Suprapubic skin (tissue), 4 donors: Measurements from ENCODE around the gene ANXA3. TPM values are rescaled to one million over a fixed set of nuclear protein-coding genes. Genes with fewer than 3 reads are reported as not detected.

Experiments
- DNase-seq, 2 donors: peaks; one replicate each; pipeline ENCODE4 v3.0.0-alpha.2; 2019; ENCODE audit warnings: low spot score in 2 of 2
- H3K27ac ChIP-seq: fragments of 200-600 bp; sonication (generic); one replicate; pipeline ENCODE4 v1.5.1; 2019
- H3K27me3 ChIP-seq: fragments of 200-600 bp; sonication (generic); one replicate; pipeline ENCODE4 v1.5.1; 2019
- H3K36me3 ChIP-seq: fragments of 200-600 bp; sonication (generic); one replicate; pipeline ENCODE4 v1.5.1; 2019
- H3K4me1 ChIP-seq: fragments of 200-600 bp; sonication (generic); one replicate; pipeline ENCODE4 v1.5.1; 2019
- H3K4me3 ChIP-seq: fragments of 200-600 bp; sonication (generic); one replicate; pipeline ENCODE4 v1.5.1; 2019; ENCODE audit warnings: mild to moderate bottlenecking
- H3K9me3 ChIP-seq: fragments of 200-600 bp; sonication (generic); one replicate; pipeline ENCODE4 v1.5.1; 2019
- EP300 ChIP-seq: sonication (generic); formaldehyde crosslinking; IDR thresholded peaks from one replicate; pipeline ENCODE4 v1.6.1; 2017; ENCODE audit warnings: antibody characterized with exemption
- POLR2A ChIP-seq, 2 donors: fragments of 450-650 bp; IDR thresholded peaks; one replicate each; pipeline ENCODE4 v1.6.1; 2017; ENCODE audit warnings: antibody characterized with exemption in 2 of 2, mild to moderate bottlenecking in 2 of 2, moderate library complexity in 2 of 2
- POLR2AphosphoS5 ChIP-seq, 3 donors: sonication (generic); formaldehyde crosslinking; IDR thresholded peaks; one replicate each; pipeline ENCODE4 v1.6.1; 2017; ENCODE audit warnings: antibody characterized with exemption in 3 of 3
- WGBS: methylation state at CpG from one replicate; pipeline ENCODE4 v1.1.5; 2018; 5-methylcytosine and 5-hydroxymethylcytosine counted together
- total RNA-seq, 4 donors: library from RNA; depleted of rRNA; stranded (reverse); fragments of >200 nt; gene quantifications; one replicate each; pipeline ENCODE4 v1.1.0, GENCODE V29; 2016
- TF ChIP-seq, protein P1 (sequence below), 2 donors: fragments of 200-600 bp in 1 of 2; fragments of 450-650 bp in 1 of 2; sonication (generic) in 1 of 2; IDR thresholded peaks; one replicate each; pipeline ENCODE4 v1.5.1; 2016 to 2019; ENCODE audit warnings: antibody characterized with exemption in 2 of 2, mild to moderate bottlenecking in 1 of 2, moderate library complexity in 1 of 2

Gene ANXA3
- total RNA-seq, 4 donors from 2014 or later = 13.8 to 36.7 (median 19.8) TPM

DNA sequence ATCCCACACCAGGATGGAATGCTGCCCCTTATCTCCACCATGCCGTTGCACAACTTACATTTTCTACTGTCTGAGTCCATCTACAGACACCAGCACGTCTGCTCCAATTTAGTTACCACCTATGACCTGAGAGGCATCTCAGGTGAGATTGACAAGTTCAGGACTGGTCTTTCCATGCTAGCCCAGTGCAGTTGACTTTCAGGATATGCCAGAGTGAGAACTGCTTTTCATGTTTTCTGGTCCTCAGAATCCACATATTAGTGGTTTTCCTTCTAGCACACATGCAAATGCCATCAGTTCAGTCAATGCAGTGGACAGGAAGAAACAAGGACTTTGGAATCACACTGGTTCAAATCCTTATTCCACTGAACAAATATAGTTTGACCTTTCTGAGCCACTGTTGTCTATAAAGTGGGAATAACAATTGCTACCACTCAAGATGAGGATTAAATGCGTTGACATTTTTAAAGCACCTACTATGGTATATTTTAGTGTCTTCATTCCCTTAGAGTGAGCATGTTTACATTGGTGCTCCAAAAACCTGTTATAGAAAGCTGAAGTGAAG is 38.1 kb upstream of the ANXA3 start:
- no peak for DNase-seq
- WGBS = 89% methylated on average over 3 of the region's 3 CpGs
- Histone ChIP-seq H3K4me1 (no peaks in the 10 kb centered on the region), H3K36me3 (no peaks in the 10 kb centered on the region), H3K27me3 (no peaks in the 10 kb centered on the region), H3K4me3 (no peak overlapping the region), H3K9me3 (no peaks in the 10 kb centered on the region), H3K27ac (no peak overlapping the region)
- no peak for TF ChIP-seq EP300
- no peak for TF ChIP-seq POLR2AphosphoS5 (IDR thresholded peaks at IDR 0.05)
- TF ChIP-seq POLR2A (IDR thresholded peaks at IDR 0.05) = no peak
- TF ChIP-seq, protein P1, sequence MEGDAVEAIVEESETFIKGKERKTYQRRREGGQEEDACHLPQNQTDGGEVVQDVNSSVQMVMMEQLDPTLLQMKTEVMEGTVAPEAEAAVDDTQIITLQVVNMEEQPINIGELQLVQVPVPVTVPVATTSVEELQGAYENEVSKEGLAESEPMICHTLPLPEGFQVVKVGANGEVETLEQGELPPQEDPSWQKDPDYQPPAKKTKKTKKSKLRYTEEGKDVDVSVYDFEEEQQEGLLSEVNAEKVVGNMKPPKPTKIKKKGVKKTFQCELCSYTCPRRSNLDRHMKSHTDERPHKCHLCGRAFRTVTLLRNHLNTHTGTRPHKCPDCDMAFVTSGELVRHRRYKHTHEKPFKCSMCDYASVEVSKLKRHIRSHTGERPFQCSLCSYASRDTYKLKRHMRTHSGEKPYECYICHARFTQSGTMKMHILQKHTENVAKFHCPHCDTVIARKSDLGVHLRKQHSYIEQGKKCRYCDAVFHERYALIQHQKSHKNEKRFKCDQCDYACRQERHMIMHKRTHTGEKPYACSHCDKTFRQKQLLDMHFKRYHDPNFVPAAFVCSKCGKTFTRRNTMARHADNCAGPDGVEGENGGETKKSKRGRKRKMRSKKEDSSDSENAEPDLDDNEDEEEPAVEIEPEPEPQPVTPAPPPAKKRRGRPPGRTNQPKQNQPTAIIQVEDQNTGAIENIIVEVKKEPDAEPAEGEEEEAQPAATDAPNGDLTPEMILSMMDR (IDR thresholded peaks at IDR 0.05) = no peak

DNA sequence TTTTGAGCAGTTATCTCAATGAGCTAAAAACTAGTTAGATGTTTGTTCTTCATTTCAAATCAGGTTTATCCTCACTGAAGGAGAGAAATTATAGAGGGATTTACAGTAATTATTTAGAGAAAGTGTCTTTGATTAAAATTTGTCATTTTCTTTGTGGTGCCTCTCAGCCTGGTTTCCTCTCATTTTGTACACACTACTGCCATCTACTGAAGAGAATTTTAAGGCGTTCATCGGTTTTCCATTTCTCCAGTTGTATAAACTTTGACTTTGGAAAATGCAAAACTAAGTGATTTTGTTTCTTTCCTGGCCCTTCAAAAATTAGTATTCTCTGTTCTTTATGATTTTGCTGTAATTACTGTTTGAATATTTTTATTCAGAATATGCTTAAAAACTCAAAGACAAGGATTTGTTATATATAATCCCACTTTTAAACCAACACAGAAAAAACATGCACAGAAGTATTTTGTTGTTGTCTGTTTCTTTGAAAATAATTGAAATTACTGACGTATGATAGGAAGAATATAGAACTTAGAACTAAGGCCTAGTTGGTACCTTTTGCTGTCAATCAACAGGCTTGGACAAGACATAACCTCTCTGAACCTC is 34.4 kb upstream of the ANXA3 start:
- Histone ChIP-seq H3K27me3 (no peaks in the 10 kb centered on the region), H3K4me1 (no peaks in the 10 kb centered on the region), H3K4me3 (no peak overlapping the region), H3K36me3 (no peaks in the 10 kb centered on the region), H3K27ac (no peak overlapping the region), H3K9me3 (no peaks in the 10 kb centered on the region)
- WGBS = 22% methylated on average over 3 of the region's 3 CpGs
- TF ChIP-seq, protein P1 (IDR thresholded peaks at IDR 0.05) = peak; percentile 14 to 39
- TF ChIP-seq POLR2AphosphoS5 (IDR thresholded peaks at IDR 0.05) = no peak
- no peak for DNase-seq

DNA sequence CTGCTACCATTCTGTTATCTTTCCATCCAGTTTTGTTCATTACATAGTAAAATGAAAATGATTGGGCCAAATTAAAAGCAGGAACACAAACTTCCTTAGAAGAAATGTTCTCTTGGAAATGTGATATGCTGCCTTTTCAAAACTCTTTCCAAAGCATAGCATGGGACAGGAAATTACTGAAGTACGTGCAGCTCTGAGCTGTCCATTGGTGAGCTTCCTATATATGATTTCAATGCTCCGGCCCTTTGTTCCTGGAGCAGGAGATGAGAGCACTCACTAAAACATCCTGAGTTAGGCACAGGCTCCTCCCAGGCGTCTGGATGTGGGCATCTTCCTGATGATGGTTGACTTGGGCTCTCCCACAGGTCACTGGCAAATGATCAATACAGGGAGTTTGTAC is 33.0 kb upstream of the ANXA3 start:
- no peak overlapping the region for H3K27ac ChIP-seq
- WGBS = 69% methylated on average over 3 of the region's 3 CpGs
- no peak for DNase-seq
- no peaks in the 10 kb centered on the region for H3K4me1 ChIP-seq
- H3K4me3 ChIP-seq = no peak overlapping the region
- no peaks in the 10 kb centered on the region for H3K27me3 ChIP-seq
- TF ChIP-seq EP300 = no peak
- TF ChIP-seq, protein P1 (IDR thresholded peaks at IDR 0.05) = no peak
- no peak for TF ChIP-seq POLR2AphosphoS5 (IDR thresholded peaks at IDR 0.05)
- TF ChIP-seq POLR2A (IDR thresholded peaks at IDR 0.05) = no peak
- H3K9me3 ChIP-seq = no peaks in the 10 kb centered on the region
- H3K36me3 ChIP-seq = no peaks in the 10 kb centered on the region

DNA sequence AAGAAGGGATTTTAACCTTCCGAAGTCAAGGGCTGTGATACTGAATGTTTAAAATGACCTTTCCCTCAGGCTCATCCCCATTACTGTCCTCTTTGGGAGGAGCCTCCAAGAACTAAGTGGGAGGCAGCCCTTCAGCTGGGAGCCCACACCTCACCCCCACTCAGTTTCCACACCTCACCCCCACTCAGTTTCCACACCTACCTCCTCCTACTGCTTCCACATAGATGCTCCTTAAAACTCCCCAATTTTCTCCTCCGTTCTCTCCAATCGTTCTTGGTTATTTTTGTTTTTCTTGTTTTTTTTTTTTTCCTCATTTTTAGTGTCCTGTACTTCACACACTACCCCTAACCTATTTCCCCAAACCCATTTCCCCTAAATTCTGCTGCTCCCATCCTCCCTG is 31.6 kb upstream of the ANXA3 start:
- 83% methylated on average over 3 of the region's 3 CpGs for WGBS
- H3K4me1 ChIP-seq = no peaks in the 10 kb centered on the region
- no peaks in the 10 kb centered on the region for H3K27me3 ChIP-seq
- no peaks in the 10 kb centered on the region for H3K36me3 ChIP-seq
- no peak overlapping the region for H3K4me3 ChIP-seq
- no peak for DNase-seq
- H3K9me3 ChIP-seq = no peaks in the 10 kb centered on the region
- TF ChIP-seq EP300 (no peak), POLR2AphosphoS5 (IDR thresholded peaks at IDR 0.05) (no peak), POLR2A (IDR thresholded peaks at IDR 0.05) (no peak)
- TF ChIP-seq, protein P1 (IDR thresholded peaks at IDR 0.05) = no peak
- H3K27ac ChIP-seq = no peak overlapping the region

DNA sequence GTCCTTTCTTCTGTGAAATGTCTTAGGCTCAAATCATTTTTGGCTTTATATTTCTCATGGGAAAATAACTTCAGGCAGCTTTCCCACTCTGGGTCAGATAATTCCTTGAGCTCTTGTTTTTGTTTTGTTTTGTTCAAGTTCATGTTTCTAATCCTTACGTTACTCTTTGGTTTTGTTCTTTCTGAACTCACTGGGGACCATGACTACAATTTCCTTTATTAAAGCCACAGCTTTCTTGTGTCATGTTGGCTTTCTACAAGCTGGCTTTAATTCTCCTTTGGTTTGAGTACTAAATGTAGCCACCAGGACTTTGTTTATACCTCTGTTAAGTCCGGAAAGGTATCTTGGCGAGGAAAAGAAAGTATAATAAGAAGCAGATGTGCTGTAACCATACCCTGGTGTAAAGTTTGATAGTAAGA is 30.8 kb upstream of the ANXA3 start:
- no peak for TF ChIP-seq EP300
- no peak for TF ChIP-seq POLR2AphosphoS5 (IDR thresholded peaks at IDR 0.05)
- no peak for TF ChIP-seq POLR2A (IDR thresholded peaks at IDR 0.05)
- TF ChIP-seq, protein P1 (IDR thresholded peaks at IDR 0.05) = no peak
- no peak for DNase-seq

More for the DNA sequence above, 30.8 kb upstream of the ANXA3 start:
- Histone ChIP-seq H3K27ac (no peak overlapping the region), H3K9me3 (no peaks in the 10 kb centered on the region), H3K4me1 (no peaks in the 10 kb centered on the region), H3K4me3 (no peak overlapping the region), H3K27me3 (no peaks in the 10 kb centered on the region), H3K36me3 (no peaks in the 10 kb centered on the region)
- 60% methylated on average over 3 of the region's 3 CpGs for WGBS
